SK-N-SH (cell line): ENCODE data around the gene MYEOV.

Source experiments
- EZH2phosphoT487 ChIP-seq: fragments of 200-600 bp; sonication (generic); IDR thresholded peaks from 2 replicates; pipeline ENCODE4 v1.6.1; 2017; ENCODE audit warnings: low read depth, mixed run types, mild to moderate bottlenecking, antibody characterized with exemption, moderate library complexity, borderline replicate concordance
- FOXM1 ChIP-seq: IDR thresholded peaks from 2 replicates; pipeline ENCODE4 v1.4.0; 2012; ENCODE audit warnings: low read depth, mild to moderate bottlenecking
- POLR2AphosphoS5 ChIP-seq: IDR thresholded peaks from 2 replicates; pipeline ENCODE4 v1.6.1; 2012; ENCODE audit warnings: low read depth, low read length
- REST ChIP-seq: IDR thresholded peaks from 2 replicates; pipeline ENCODE4 v1.6.1; 2012; ENCODE audit warnings: mild to moderate bottlenecking, low read depth, low read length, moderate library complexity
- TF ChIP-seq, protein P1 (sequence below): fragments of 200-600 bp; sonication (generic); IDR thresholded peaks from 2 replicates; pipeline ENCODE4 v1.6.1; 2017; ENCODE audit warnings: antibody characterized with exemption, mild to moderate bottlenecking, moderate library complexity

- TF ChIP-seq REST (no peak), EZH2phosphoT487 (no peak), POLR2AphosphoS5 (no peak), FOXM1 (no peak)
- TF ChIP-seq, protein P1, sequence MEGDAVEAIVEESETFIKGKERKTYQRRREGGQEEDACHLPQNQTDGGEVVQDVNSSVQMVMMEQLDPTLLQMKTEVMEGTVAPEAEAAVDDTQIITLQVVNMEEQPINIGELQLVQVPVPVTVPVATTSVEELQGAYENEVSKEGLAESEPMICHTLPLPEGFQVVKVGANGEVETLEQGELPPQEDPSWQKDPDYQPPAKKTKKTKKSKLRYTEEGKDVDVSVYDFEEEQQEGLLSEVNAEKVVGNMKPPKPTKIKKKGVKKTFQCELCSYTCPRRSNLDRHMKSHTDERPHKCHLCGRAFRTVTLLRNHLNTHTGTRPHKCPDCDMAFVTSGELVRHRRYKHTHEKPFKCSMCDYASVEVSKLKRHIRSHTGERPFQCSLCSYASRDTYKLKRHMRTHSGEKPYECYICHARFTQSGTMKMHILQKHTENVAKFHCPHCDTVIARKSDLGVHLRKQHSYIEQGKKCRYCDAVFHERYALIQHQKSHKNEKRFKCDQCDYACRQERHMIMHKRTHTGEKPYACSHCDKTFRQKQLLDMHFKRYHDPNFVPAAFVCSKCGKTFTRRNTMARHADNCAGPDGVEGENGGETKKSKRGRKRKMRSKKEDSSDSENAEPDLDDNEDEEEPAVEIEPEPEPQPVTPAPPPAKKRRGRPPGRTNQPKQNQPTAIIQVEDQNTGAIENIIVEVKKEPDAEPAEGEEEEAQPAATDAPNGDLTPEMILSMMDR: no peak
These were observed 10.7 kb downstream of the MYEOV start for GRCh38 chr11:69304686-69305085.
